ENCODE results near the gene GADD45A.

DNA sequence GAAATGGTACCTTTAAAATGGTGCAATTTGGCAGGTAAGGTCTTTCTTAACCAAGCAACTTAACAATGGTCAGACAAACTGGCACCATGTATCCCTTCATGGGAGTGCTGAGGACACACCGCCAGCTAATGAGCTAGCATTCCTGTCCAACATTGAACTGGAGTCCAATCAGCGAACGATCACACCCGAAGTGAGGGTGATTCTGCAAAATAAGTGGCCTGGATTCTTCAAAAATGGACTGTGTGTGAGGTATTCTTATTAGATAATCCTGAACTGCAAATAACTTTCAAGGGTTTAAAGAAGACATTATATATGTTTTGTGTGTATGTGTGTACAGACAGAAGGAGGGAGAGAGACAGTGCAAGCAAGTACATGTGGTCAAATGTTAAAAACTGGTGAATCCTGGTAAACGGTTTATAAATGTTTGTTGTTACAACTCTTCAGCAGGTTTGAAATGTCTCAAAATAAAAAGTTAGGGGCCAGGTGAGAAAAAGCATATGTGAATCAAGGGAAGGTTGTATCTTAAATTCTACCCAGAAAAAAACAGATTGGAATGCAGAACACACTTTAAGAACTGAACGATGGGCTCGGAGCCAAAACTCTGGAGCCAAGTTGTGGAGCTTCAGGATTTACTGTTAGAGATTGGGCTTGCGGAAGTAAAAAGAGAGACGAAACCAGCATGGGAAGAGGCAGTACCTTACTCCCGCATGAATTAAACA lies 20.9 kb downstream of the GADD45A start:
- TF ChIP-seq EZH2 (IDR thresholded peaks at IDR 0.05) (no peak), POLR2AphosphoS5 (IDR thresholded peaks at IDR 0.05; ENCODE audit: borderline replicate concordance, low read depth, low read length) (no peak)

Measured in SK-N-MC (cell line).